CD4-positive, CD25-positive, alpha-beta regulatory T cell (primary cell): ENCODE results near the gene CES5A. TPM values are rescaled to one million over a fixed set of nuclear protein-coding genes. Genes with fewer than 3 reads are reported as not detected.
"Not testable (repeated sequence)": the region's sequence is repeated elsewhere in the genome, so short reads cannot be mapped to it uniquely, and the experiment has no call there.

Experiments used
- ATAC-seq, 2 donors: fragments of 150-1000 bp; cut with Tn5 transposase; one replicate each; pipeline ENCODE4 v1.10.0; 2021; ENCODE audit warnings: low read depth in 2 of 2, moderate number of reproducible peaks in 2 of 2, moderate library complexity in 1 of 2
- DNase-seq, 3 donors: peaks; one replicate each; pipeline versions ENCODE4 v3.0.0 to v3.0.0-alpha.2; 2012 to 2022; ENCODE audit warnings: mixed read lengths in 1 of 3
- H3K27ac ChIP-seq: one replicate; pipeline ENCODE4 v1.7.0; 2013; ENCODE audit warnings: mild to moderate bottlenecking, low read length; ENCODE audit not compliant: insufficient read depth, poor library complexity, severe bottlenecking
- H3K27me3 ChIP-seq: one replicate; pipeline ENCODE4 v1.7.0; 2013; ENCODE audit warnings: low read length; ENCODE audit not compliant: control insufficient read depth, insufficient read depth
- H3K36me3 ChIP-seq: one replicate; pipeline ENCODE4 v1.7.0; 2013; ENCODE audit warnings: mild to moderate bottlenecking, low read length, moderate library complexity; ENCODE audit not compliant: control insufficient read depth, insufficient read depth
- H3K4me1 ChIP-seq: 2 replicates; pipeline ENCODE4 v1.7.0; 2013; ENCODE audit warnings: mild to moderate bottlenecking, low read length; ENCODE audit not compliant: insufficient read depth, control insufficient read depth, poor library complexity, severe bottlenecking
- H3K4me3 ChIP-seq: one replicate; pipeline ENCODE4 v1.7.0; 2013; ENCODE audit warnings: low read depth, mild to moderate bottlenecking, low read length, moderate library complexity
- H3K9me3 ChIP-seq, 2 experiments: 1 replicate in 1 of 2; 2 replicates in 1 of 2; pipeline ENCODE4 v1.7.0; 2013; ENCODE audit warnings: low read length in 2 of 2, mild to moderate bottlenecking in 1 of 2, moderate library complexity in 1 of 2; ENCODE audit not compliant: control insufficient read depth in 2 of 2
- H3K27ac Mint-ChIP-seq, 3 donors: one replicate each; pipeline ENCODE4 v1.8.0; 2020 to 2022; ENCODE audit warnings: mild to moderate bottlenecking in 3 of 3, mixed read lengths in 3 of 3, moderate library complexity in 2 of 3
- H3K27me3 Mint-ChIP-seq: one replicate; pipeline ENCODE4 v1.8.0; 2022; ENCODE audit warnings: mild to moderate bottlenecking, mixed read lengths
- H3K36me3 Mint-ChIP-seq: one replicate; pipeline ENCODE4 v1.8.0; 2020; ENCODE audit warnings: mixed read lengths
- H3K4me1 Mint-ChIP-seq, 4 donors: one replicate each; pipeline ENCODE4 v1.8.0; 2020 to 2022; ENCODE audit warnings: mixed read lengths in 4 of 4, mild to moderate bottlenecking in 1 of 4
- H3K4me3 Mint-ChIP-seq, 4 donors: one replicate each; pipeline ENCODE4 v1.8.0; 2020 to 2022; ENCODE audit warnings: mild to moderate bottlenecking in 4 of 4, mixed read lengths in 4 of 4, moderate library complexity in 3 of 4
- H3K9me3 Mint-ChIP-seq, 7 donors: one replicate each; pipeline ENCODE4 v1.8.0; 2020 to 2022; ENCODE audit warnings: mixed read lengths in 7 of 7, mild to moderate bottlenecking in 3 of 7, moderate library complexity in 2 of 7
- polyA plus RNA-seq, 4 donors: library from polyadenylated mRNA; unstranded; fragments of 300-500 nt; fragmentation: Illumina TruSeq; gene quantifications; one replicate each; pipeline ENCODE4 v1.2.3, GENCODE V29; 2021
- total RNA-seq: library from RNA; stranded (reverse); gene quantifications from one replicate; pipeline ENCODE4 v1.2.3, GENCODE V29; 2022

The CES5A gene
- total and polyA plus RNA-seq, 5 donors from 2014 or later = not detected

DNA sequence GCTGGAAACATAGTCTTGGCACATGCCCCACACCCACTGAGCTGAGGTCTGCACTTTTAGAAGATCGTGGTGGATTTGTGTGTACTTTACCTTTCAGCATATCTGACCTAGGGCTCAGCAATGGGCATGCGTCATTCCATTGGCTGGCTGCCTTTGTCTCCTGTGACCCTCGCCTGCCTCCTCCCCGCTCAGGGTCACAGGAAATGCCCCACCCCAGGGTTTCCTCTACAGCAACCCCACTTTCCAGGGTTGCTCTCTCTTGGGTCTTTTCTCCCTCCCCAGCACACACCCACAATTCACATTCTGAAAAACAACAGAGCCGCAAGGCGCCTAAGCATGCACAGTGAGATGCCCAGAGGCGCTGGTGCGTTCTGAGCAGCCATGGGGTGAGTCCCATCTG is 71.5 kb downstream of the CES5A start:
- H3K4me3 ChIP-seq, H3K27ac Mint-ChIP-seq, ATAC-seq, H3K4me3 Mint-ChIP-seq, H3K36me3 ChIP-seq, DNase-seq, H3K27me3 Mint-ChIP-seq, H3K9me3 ChIP-seq, H3K9me3 Mint-ChIP-seq, H3K27ac ChIP-seq, H3K4me1 Mint-ChIP-seq, H3K4me1 ChIP-seq, H3K27me3 ChIP-seq, H3K36me3 Mint-ChIP-seq: not testable (repeated sequence)

Other genes with a start within 250 kb of the CES5A start
- gene SLC6A2, start 219.4 kb downstream of the CES5A start, total RNA-seq = not detected
- gene SLC6A2, start 219.4 kb downstream of the CES5A start, polyA plus RNA-seq = not detected
- gene CES1, start 42.3 kb downstream of the CES5A start, total RNA-seq = 0.89 TPM
- 1 to 10 TPM in 2 of 4 donors, under 1 TPM in 1, not detected in 1; 0.33 to 3.5 (median 1.1) TPM for gene CES1, start 42.3 kb downstream of the CES5A start, polyA plus RNA-seq